Chondrocyte (in vitro differentiated cells): ENCODE data around the gene SERPIND1. TPM values are rescaled to one million over a fixed set of nuclear protein-coding genes. Genes with fewer than 3 reads are reported as not detected.

Source experiments
- DNase-seq: peaks from one replicate; pipeline ENCODE4 v3.0.0; 2021; ENCODE audit warnings: mixed read lengths, low spot score
- H3K27ac Mint-ChIP-seq: one replicate; pipeline ENCODE4 v1.8.0; 2021; ENCODE audit warnings: mild to moderate bottlenecking, moderate library complexity, mixed read lengths; ENCODE audit not compliant: unreplicated experiment
- H3K27me3 Mint-ChIP-seq: 2 replicates; pipeline ENCODE4 v1.8.0; 2021; ENCODE audit warnings: low read depth, mixed read lengths
- H3K36me3 Mint-ChIP-seq: 2 replicates; pipeline ENCODE4 v1.8.0; 2021; ENCODE audit warnings: low read depth, mixed read lengths
- H3K4me1 Mint-ChIP-seq: 2 replicates; pipeline ENCODE4 v1.8.0; 2021; ENCODE audit warnings: low read depth, mild to moderate bottlenecking, mixed read lengths
- H3K4me3 Mint-ChIP-seq: one replicate; pipeline ENCODE4 v1.8.0; 2021; ENCODE audit warnings: mild to moderate bottlenecking, moderate library complexity, mixed read lengths; ENCODE audit not compliant: unreplicated experiment
- H3K9me3 Mint-ChIP-seq: 2 replicates; pipeline ENCODE4 v1.8.0; 2021; ENCODE audit warnings: low read depth, mixed read lengths
- CTCF ChIP-seq: fragments of 200-600 bp; sonication (generic); IDR thresholded peaks from 2 replicates; pipeline ENCODE4 v1.5.0; 2021; ENCODE audit warnings: antibody characterized with exemption, mild to moderate bottlenecking, moderate library complexity
- total RNA-seq: library from RNA; stranded (reverse); gene quantifications from 3 replicates; pipeline ENCODE4 v1.2.1, GENCODE V29; 2021

Gene SERPIND1
- total RNA-seq, 1 donor from 2014 or later, result not detected

GRCh38 chr22:20804650-20805049 is 30.7 kb downstream of the SERPIND1 start:
- TF ChIP-seq CTCF, result no peak
- Mint-ChIP-seq H3K9me3 (no peaks in the 10 kb centered on the region), H3K27me3 (no peaks in the 10 kb centered on the region), H3K27ac (no peak overlapping the region), H3K4me1 (peaks cover 13% of the 10 kb centered on the region), H3K4me3 (no peak overlapping the region), H3K36me3 (peaks cover 42% of the 10 kb centered on the region)
- DNase-seq, result peak; percentile 69

GRCh38 chr22:20805972-20806471 is 32.1 kb downstream of the SERPIND1 start:
- DNase-seq, result peak; percentile 53
- no peak for TF ChIP-seq CTCF
- Mint-ChIP-seq H3K36me3 (peaks cover 45% of the 10 kb centered on the region), H3K27me3 (no peaks in the 10 kb centered on the region), H3K4me1 (peaks cover 13% of the 10 kb centered on the region), H3K27ac (no peak overlapping the region), H3K4me3 (no peak overlapping the region), H3K9me3 (no peaks in the 10 kb centered on the region)

- peak overlapping the region; percentile 33 for H3K27ac Mint-ChIP-seq
- no peak overlapping the region for H3K4me3 Mint-ChIP-seq
- TF ChIP-seq CTCF, result no peak
- H3K4me1 Mint-ChIP-seq, result peaks cover 13% of the 10 kb centered on the region
- peak; percentile 26 for DNase-seq
- H3K36me3 Mint-ChIP-seq, result peaks cover 49% of the 10 kb centered on the region
- H3K9me3 Mint-ChIP-seq, result no peaks in the 10 kb centered on the region
- no peaks in the 10 kb centered on the region for H3K27me3 Mint-ChIP-seq
These were observed 33.4 kb downstream of the SERPIND1 start for GRCh38 chr22:20807315-20807752.

GRCh38 chr22:20808844-20809243 is 34.9 kb downstream of the SERPIND1 start:
- H3K27ac Mint-ChIP-seq, result peak overlapping the region; percentile 42
- H3K4me3 Mint-ChIP-seq, result no peak overlapping the region
- no peaks in the 10 kb centered on the region for H3K27me3 Mint-ChIP-seq
- DNase-seq, result no peak
- H3K36me3 Mint-ChIP-seq, result peaks cover 48% of the 10 kb centered on the region
- peaks cover 13% of the 10 kb centered on the region for H3K4me1 Mint-ChIP-seq
- no peaks in the 10 kb centered on the region for H3K9me3 Mint-ChIP-seq
- TF ChIP-seq CTCF, result no peak

GRCh38 chr22:20809538-20810185 is 35.7 kb downstream of the SERPIND1 start:
- H3K4me3 Mint-ChIP-seq, result no peak overlapping the region
- no peaks in the 10 kb centered on the region for H3K9me3 Mint-ChIP-seq
- no peak for TF ChIP-seq CTCF
- peaks cover 13% of the 10 kb centered on the region for H3K4me1 Mint-ChIP-seq
- H3K36me3 Mint-ChIP-seq, result peaks cover 44% of the 10 kb centered on the region
- no peak for DNase-seq
- H3K27me3 Mint-ChIP-seq, result no peaks in the 10 kb centered on the region
- H3K27ac Mint-ChIP-seq, result no peak overlapping the region
